ENCODE data around the gene NR1D1. TPM values are rescaled to one million over a fixed set of nuclear protein-coding genes. Genes with fewer than 3 reads are reported as not detected.

Gene NR1D1
- total and polyA plus RNA-seq, 2 donors from 2014 or later = 7.1 to 30.8 TPM

GRCh38 chr17:40098846-40099618, 1.4 kb downstream of the NR1D1 start:
- TF ChIP-seq CTCF (IDR thresholded peaks at IDR 0.05; ENCODE audit: borderline replicate concordance, extremely low read depth, insufficient read depth) = no peak
- H3K27ac ChIP-seq (ENCODE audit: low read depth in 2 of 2, low read length in 2 of 2) = peak overlapping the region; percentile 97 to 99
- H3K36me3 ChIP-seq (ENCODE audit: control insufficient read depth in 2 of 3, insufficient read depth in 3 of 3, low read length in 3 of 3) = peaks cover 0 to 34% (median 16%) of the 10 kb centered on the region in 3 donors
- peak overlapping the region; percentile 26 to 97 (median 80) for H3K9ac ChIP-seq (ENCODE audit: low read length in 3 of 3)
- peaks cover 10 to 63% (median 51%) of the 10 kb centered on the region in 3 donors for H3K4me1 ChIP-seq (ENCODE audit: control insufficient read depth in 2 of 3, insufficient read depth in 2 of 3, low read depth in 1 of 3, low read length in 3 of 3)
- H3K27me3 ChIP-seq (ENCODE audit: control insufficient read depth, insufficient read depth, low read length) = no peaks in the 10 kb centered on the region
- peak; percentile 93 to 100 (median 96) for DNase-seq
- peak; percentile 57 for FAIRE-seq
- intact Hi-C loops (cut with DNase I) = no loop called here
- peak overlapping the region; percentile 72 to 98 (median 91) for H3K4me3 ChIP-seq (ENCODE audit: low read length in 3 of 3)
- no peaks in the 10 kb centered on the region for H3K9me3 ChIP-seq (ENCODE audit: control insufficient read depth in 2 of 3, insufficient read depth in 1 of 3, low read length in 3 of 3)

GRCh38 chr17:40097931-40098845, 2.2 kb downstream of the NR1D1 start:
- peak in 2 of 5 donors; percentile 70 to 96 for DNase-seq
- H3K9ac ChIP-seq (ENCODE audit: low read length in 3 of 3) = peak overlapping the region in 2 of 3 donors; percentile 80 to 82
- no peak for TF ChIP-seq CTCF (IDR thresholded peaks at IDR 0.05; ENCODE audit: borderline replicate concordance, extremely low read depth, insufficient read depth)
- no peaks in the 10 kb centered on the region for H3K27me3 ChIP-seq (ENCODE audit: control insufficient read depth, insufficient read depth, low read length)
- no peak for FAIRE-seq
- H3K36me3 ChIP-seq (ENCODE audit: control insufficient read depth in 2 of 3, insufficient read depth in 3 of 3, low read length in 3 of 3) = peaks cover 2 to 42% (median 24%) of the 10 kb centered on the region in 3 donors
- H3K27ac ChIP-seq (ENCODE audit: low read depth in 2 of 2, low read length in 2 of 2) = peak overlapping the region; percentile 97 to 99
- intact Hi-C loops (cut with DNase I) = no loop called here
- peaks cover 7 to 62% (median 44%) of the 10 kb centered on the region in 3 donors for H3K4me1 ChIP-seq (ENCODE audit: control insufficient read depth in 2 of 3, insufficient read depth in 2 of 3, low read depth in 1 of 3, low read length in 3 of 3)
- no peaks in the 10 kb centered on the region for H3K9me3 ChIP-seq (ENCODE audit: control insufficient read depth in 2 of 3, insufficient read depth in 1 of 3, low read length in 3 of 3)
- H3K4me3 ChIP-seq (ENCODE audit: low read length in 3 of 3) = peak overlapping the region; percentile 37 to 70 (median 69)

- Histone ChIP-seq H3K9me3 (ENCODE audit: control insufficient read depth in 2 of 3, insufficient read depth in 1 of 3, low read length in 3 of 3) (no peaks in the 10 kb centered on the region), H3K9ac (ENCODE audit: low read length in 3 of 3) (peak overlapping the region in 1 of 3 donors; percentile 82), H3K27me3 (ENCODE audit: control insufficient read depth, insufficient read depth, low read length) (no peaks in the 10 kb centered on the region), H3K4me3 (ENCODE audit: low read length in 3 of 3) (peak overlapping the region in 1 of 3 donors; percentile 70), H3K27ac (ENCODE audit: low read depth in 2 of 2, low read length in 2 of 2) (peak overlapping the region; percentile 97 to 99), H3K4me1 (ENCODE audit: control insufficient read depth in 2 of 3, insufficient read depth in 2 of 3, low read depth in 1 of 3, low read length in 3 of 3) (peaks cover 7 to 61% (median 43%) of the 10 kb centered on the region in 3 donors), H3K36me3 (ENCODE audit: control insufficient read depth in 2 of 3, insufficient read depth in 3 of 3, low read length in 3 of 3) (peaks cover 2 to 48% (median 24%) of the 10 kb centered on the region in 3 donors)
- intact Hi-C loops (cut with DNase I) = no loop called here
- TF ChIP-seq CTCF (IDR thresholded peaks at IDR 0.05; ENCODE audit: borderline replicate concordance, extremely low read depth, insufficient read depth) = no peak
- FAIRE-seq (no peak), DNase-seq (peak in 1 of 5 donors; percentile 78)
Observed at GRCh38 chr17:40097087-40097486, 3.3 kb downstream of the NR1D1 start.
